HG03135 (cell line): ENCODE data around the gene PLCH2.
"Not testable (repeated sequence)": the region's sequence is repeated elsewhere in the genome, so short reads cannot be mapped to it uniquely, and the experiment has no call there.

Experiments
- ATAC-seq: cut with Tn5 transposase; IDR thresholded peaks from one replicate; pipeline ENCODE4 v1.9.1; 2021; ENCODE audit warnings: mild to moderate bottlenecking, moderate library complexity; ENCODE audit not compliant: unreplicated experiment

Gene PLCH2

GRCh38 chr1:2476061-2476999 is at the start of gene PLCH2:
Gene PLCH2 (plus strand): TSS chr1:2476289. CDS start chr1:2476589, 300 bp downstream.
- ATAC-seq = no peak

- ATAC-seq = no peak
Measured at GRCh38 chr1:2426540-2426939, 49.5 kb upstream of the PLCH2 start.

GRCh38 chr1:2427051-2427450 is 49.0 kb upstream of the PLCH2 start:
- no peak for ATAC-seq

GRCh38 chr1:2427976-2428375 is 48.1 kb upstream of the PLCH2 start:
- ATAC-seq = no peak

- no peak for ATAC-seq
Measured at GRCh38 chr1:2428490-2428889, 47.6 kb upstream of the PLCH2 start.

GRCh38 chr1:2429780-2430591 is 46.1 kb upstream of the PLCH2 start:
- no peak for ATAC-seq

GRCh38 chr1:2430592-2430973 is 45.5 kb upstream of the PLCH2 start:
- ATAC-seq = no peak

- no peak for ATAC-seq
Measured at GRCh38 chr1:2431103-2431502, 45.0 kb upstream of the PLCH2 start.

GRCh38 chr1:2431518-2431917 is 44.6 kb upstream of the PLCH2 start:
- ATAC-seq = no peak

GRCh38 chr1:2432441-2432844 is 43.6 kb upstream of the PLCH2 start:
- ATAC-seq = no peak

GRCh38 chr1:2433196-2433595 is 42.9 kb upstream of the PLCH2 start:
- no peak for ATAC-seq

GRCh38 chr1:2433936-2434655 is 42.0 kb upstream of the PLCH2 start:
- ATAC-seq = no peak

GRCh38 chr1:2435091-2435490 is 41.0 kb upstream of the PLCH2 start:
- ATAC-seq = no peak

- ATAC-seq = no peak
Measured at GRCh38 chr1:2435746-2436355, 40.2 kb upstream of the PLCH2 start.

GRCh38 chr1:2436876-2437275 is 39.2 kb upstream of the PLCH2 start:
- ATAC-seq = no peak

GRCh38 chr1:2437617-2438016 is 38.5 kb upstream of the PLCH2 start:
- no peak for ATAC-seq

GRCh38 chr1:2438038-2438437 is 38.1 kb upstream of the PLCH2 start:
- ATAC-seq = no peak

- no peak for ATAC-seq
Measured at GRCh38 chr1:2438641-2439040, 37.4 kb upstream of the PLCH2 start.

GRCh38 chr1:2439369-2439768 is 36.7 kb upstream of the PLCH2 start:
- no peak for ATAC-seq

GRCh38 chr1:2440346-2440745 is 35.7 kb upstream of the PLCH2 start:
- not testable (repeated sequence) for ATAC-seq

- no peak for ATAC-seq
Measured at GRCh38 chr1:2441746-2442145, 34.3 kb upstream of the PLCH2 start.
